GM12891 (cell line): ENCODE measurements around the gene OFD1.

Experiments
- DNase-seq: peaks from one replicate; pipeline ENCODE4 v3.0.0; 2011; ENCODE audit warnings: low spot score; ENCODE audit not compliant: insufficient read length
- FAIRE-seq: peaks from 2 replicates; lab custom pipeline; 2011; peaks lifted over from hg19 to GRCh38; lab: Jason Lieb, UNC
- PAX5 ChIP-seq: IDR thresholded peaks from 2 replicates; pipeline ENCODE4 v1.6.1; 2011; ENCODE audit warnings: low read length, moderate library complexity, mild to moderate bottlenecking; ENCODE audit not compliant: insufficient read depth, severe bottlenecking
- POLR2A ChIP-seq: IDR thresholded peaks from 2 replicates; pipeline ENCODE4 v1.6.1; 2011; ENCODE audit warnings: low read depth, low read length, control low read depth
- POLR2AphosphoS5 ChIP-seq: IDR thresholded peaks from 2 replicates; pipeline ENCODE4 v1.6.1; 2011; ENCODE audit warnings: low read depth, low read length, control low read depth
- POU2F2 ChIP-seq: IDR thresholded peaks from 2 replicates; pipeline ENCODE4 v1.6.1; 2011; ENCODE audit warnings: low read depth, mild to moderate bottlenecking, control low read depth, low read length, moderate library complexity
- SPI1 ChIP-seq: IDR thresholded peaks from 2 replicates; pipeline ENCODE4 v1.6.1; 2011; ENCODE audit warnings: low read depth, low read length, control low read depth
- TAF1 ChIP-seq: IDR thresholded peaks from 2 replicates; pipeline ENCODE4 v1.6.1; 2011; ENCODE audit warnings: low read depth, low read length, control low read depth

Gene OFD1

DNA sequence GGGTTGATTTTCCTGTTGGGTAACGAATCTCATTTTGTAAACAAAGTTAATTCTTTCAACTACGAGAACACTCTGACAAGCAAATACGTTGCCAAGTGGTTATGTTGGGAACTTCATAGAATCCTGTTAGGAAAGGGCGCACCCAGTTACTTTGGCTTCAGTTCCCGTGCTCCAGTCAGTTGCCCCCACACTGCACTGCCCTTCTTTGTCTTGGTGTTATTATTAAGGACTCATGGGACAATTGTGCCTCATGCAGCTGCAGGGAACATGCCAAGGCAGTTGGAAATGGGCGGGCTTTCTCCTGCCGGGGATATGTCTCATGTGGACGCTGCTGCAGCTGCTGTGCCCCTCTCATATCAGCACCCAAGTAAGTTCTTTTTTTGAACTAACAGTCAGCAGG, 28.9 kb downstream of the OFD1 start:
- FAIRE-seq, result peak; percentile 66
- DNase-seq, result no peak
- no peak for TF ChIP-seq PAX5
- no peak for TF ChIP-seq POLR2AphosphoS5
- no peak for TF ChIP-seq POLR2A
- no peak for TF ChIP-seq POU2F2
- no peak for TF ChIP-seq SPI1
- TF ChIP-seq TAF1, result no peak

DNA sequence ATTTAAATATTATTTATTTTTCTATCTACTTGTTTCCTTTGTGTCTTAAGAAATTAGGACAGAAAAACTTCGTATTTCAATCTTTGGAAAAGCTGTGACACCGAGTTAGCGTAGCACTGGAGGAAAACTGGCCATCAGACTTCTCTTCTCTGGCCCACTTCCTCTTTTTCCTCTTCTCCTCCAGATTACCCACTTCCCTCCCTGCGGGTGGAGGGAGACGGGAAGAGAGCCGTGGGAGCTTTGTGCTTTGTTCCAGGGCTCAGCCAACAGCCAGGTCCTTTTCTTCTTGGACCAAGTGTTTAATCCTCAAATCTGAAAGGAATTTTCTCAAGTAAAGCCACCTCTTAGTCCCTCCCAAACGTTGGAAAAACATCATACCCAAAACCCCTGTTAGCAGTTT, 29.7 kb downstream of the OFD1 start:
- FAIRE-seq (no peak), DNase-seq (no peak)
- TF ChIP-seq SPI1, result peak; percentile 85
- no peak for TF ChIP-seq POLR2AphosphoS5

DNA sequence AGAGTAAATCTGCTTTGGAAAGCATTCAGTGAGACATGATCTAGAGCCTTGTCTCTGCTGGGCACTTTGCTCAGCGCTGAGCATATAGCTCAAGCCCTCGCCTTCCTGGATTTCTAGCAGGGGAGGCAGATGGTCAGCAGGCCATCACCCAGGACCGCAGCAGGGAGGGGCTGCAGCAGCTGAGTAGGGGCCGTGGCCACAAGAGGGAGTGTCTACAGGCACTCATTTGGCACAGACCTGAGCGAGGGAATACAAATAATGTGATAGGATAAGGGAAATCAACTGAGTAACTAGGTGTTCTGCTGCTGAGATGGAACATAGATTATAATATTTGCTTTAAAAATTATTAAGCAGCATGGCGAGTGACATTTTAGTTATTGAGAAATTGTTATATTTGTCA, 30.2 kb downstream of the OFD1 start:
- TF ChIP-seq POU2F2, result no peak
- TF ChIP-seq SPI1, result no peak
- TF ChIP-seq PAX5, result no peak
- TF ChIP-seq POLR2AphosphoS5, result no peak
- TF ChIP-seq TAF1, result no peak
- no peak for TF ChIP-seq POLR2A
- no peak for DNase-seq
- no peak for FAIRE-seq

DNA sequence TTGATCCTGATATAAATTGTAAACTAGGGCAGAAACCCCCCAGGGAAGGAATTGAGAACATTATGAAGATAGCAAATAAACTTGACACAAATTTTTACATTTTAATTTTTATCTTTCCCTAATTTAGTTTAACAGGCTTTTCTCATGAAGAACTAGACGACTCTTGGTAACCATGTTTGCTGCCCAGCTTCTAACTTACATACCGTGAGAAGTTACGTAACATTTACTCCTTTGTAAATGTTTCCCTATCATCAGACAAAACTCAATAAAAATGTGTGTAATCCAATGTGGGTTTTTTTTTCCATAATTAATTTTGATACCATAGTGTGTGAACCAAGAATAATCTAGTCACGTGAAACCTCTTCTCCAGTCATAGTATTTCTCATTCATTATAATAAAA, 34.4 kb downstream of the OFD1 start:
- DNase-seq (no peak), FAIRE-seq (no peak)
- no peak for TF ChIP-seq TAF1
- TF ChIP-seq POLR2A, result no peak
- no peak for TF ChIP-seq PAX5
- no peak for TF ChIP-seq POLR2AphosphoS5
- no peak for TF ChIP-seq POU2F2
- no peak for TF ChIP-seq SPI1

DNA sequence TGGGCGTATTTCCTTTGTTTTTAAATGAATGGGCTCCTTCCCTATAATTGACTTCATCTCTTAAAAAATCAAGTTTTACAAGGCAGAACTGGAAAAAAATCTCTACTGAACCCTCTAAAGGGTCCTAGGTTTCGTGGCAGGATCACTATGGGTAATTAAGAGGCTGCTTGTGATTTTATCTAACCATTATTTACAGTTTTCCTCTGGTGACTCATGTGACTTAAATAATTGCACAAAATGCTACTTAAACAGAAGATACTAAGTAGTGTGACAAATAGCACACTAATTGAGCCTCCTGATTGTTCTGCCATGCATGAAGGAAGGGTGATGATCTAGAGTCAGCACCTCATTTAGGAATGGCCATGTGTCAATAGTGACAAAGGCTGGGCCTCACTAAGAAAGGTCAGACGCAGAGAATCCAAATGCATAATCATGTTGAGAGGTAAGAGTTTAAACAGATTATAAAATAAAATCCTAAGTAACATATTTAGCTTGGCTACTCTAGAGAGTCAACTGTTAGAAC, 35.5 kb downstream of the OFD1 start:
- TF ChIP-seq TAF1 (no peak), POU2F2 (no peak), SPI1 (no peak), POLR2AphosphoS5 (no peak), PAX5 (no peak), POLR2A (no peak)
- FAIRE-seq, result no peak
- no peak for DNase-seq

DNA sequence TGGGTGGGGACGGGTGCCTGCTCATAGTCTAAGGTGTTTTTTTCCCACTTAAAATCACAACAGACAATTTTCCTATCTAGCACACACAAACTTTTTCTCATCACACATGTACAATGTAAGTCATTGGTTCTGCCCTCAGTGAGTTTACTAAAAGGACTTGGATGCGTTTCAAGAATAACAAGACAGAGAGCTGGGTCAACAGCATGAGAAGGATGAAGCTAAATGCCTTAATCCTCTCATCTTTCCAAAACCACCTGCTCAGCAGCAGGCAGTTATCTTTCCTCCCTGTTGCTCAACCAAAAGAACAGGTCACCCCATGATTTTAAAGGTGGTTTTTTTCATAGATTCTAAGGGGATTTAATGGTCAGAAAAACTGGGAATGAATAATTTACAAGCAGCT, 40.1 kb downstream of the OFD1 start:
- DNase-seq (no peak), FAIRE-seq (peak; percentile 64)
- TF ChIP-seq PAX5, result no peak
- no peak for TF ChIP-seq POLR2AphosphoS5
- no peak for TF ChIP-seq POLR2A
- no peak for TF ChIP-seq SPI1
- TF ChIP-seq POU2F2, result no peak
- no peak for TF ChIP-seq TAF1

DNA sequence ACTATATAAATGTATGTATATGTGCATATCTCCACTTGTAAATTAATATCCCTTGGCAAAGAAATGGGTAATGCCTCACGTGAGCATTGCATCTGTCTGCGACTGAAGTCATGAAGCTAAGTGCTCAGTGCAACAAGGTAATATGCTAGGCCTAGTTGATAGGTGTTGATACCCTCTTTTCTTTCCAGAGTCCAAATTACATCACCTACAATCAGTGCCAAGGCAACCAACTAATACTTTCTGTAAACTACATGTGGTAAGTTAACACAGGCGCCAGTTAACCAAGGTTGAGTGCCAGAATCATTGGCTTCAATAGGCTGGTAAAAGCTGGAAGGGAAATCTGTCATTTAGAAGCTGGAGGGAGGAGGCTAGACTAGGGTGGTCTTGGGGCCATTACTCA, 41.3 kb downstream of the OFD1 start:
- no peak for TF ChIP-seq POU2F2
- no peak for DNase-seq
- FAIRE-seq, result no peak

DNA sequence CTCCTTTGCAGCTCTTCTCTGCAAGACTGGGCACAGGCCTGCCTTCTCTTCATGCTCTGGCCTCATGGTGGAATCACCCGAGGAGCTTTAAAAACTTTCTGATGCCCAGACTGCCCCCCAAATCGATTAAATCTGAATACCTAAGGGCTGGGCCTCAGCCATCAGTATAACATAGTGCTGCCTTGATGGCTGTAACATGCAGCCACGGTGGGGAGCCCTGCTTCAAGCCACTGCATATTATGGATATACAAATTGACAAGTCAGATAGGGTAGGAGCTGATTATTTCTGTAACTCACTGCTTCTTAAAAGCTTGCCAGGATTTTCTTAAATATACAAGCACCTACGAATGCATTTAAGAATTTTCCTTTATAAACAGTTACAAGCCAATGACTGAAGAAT, 41.8 kb downstream of the OFD1 start:
- TF ChIP-seq SPI1 (no peak), TAF1 (no peak), POLR2AphosphoS5 (no peak), POLR2A (no peak), PAX5 (no peak), POU2F2 (no peak)
- DNase-seq, result no peak
- no peak for FAIRE-seq

DNA sequence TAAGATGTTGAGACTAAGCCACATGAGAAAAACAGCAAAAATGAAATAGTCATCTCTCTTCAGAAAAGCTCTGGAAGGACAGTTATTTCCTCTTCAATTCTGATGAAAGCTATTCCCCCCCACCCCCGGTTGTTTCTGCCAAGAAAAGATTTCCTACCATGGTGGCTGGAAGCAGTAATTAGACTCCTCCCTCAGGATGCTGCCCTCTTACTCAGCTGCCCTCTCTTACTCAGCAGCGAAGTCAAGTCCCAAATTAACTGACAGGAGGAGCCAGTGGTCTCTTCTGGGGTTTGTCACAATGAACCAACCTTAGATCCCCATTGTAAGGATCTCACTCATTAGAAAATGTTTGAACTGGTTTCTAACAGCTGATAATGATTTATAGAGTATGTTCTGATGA, 44.4 kb downstream of the OFD1 start:
- FAIRE-seq, result no peak
- no peak for TF ChIP-seq SPI1
- TF ChIP-seq TAF1, result no peak
- TF ChIP-seq POU2F2, result no peak
- TF ChIP-seq POLR2AphosphoS5, result no peak
- TF ChIP-seq POLR2A, result no peak
- TF ChIP-seq PAX5, result no peak

DNA sequence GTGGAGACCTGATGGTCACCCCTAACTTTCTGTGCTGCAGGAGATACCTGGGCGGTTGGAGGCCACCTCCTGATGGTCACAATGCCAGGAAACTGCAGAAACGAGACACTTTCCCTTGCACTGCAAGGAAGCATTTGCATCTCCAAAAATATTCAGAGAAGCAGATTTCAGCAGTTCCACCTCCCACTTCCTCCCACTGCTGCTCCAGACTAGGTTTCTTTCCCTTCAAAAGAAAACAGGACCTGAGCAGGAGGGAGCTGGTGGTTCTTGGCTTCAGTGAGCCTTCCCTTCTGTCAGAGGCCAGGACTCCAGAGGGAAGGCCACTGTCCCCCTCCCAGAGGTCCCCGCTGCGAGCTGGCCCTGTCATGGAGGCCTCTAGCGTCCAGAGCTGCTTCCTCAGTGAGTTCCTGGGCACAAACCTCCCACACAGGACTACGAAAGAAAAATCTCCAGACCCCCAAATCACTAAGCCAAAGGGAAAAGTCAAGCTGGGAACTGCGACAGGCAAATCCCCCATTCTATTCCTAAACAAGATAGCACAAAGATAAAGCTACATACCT, 46.4 kb downstream of the OFD1 start:
- FAIRE-seq (no peak), DNase-seq (no peak)
- no peak for TF ChIP-seq SPI1
- no peak for TF ChIP-seq POLR2A
- no peak for TF ChIP-seq POLR2AphosphoS5
- no peak for TF ChIP-seq POU2F2
- TF ChIP-seq PAX5, result no peak
- TF ChIP-seq TAF1, result no peak

More for the DNA sequence above, 44.4 kb downstream of the OFD1 start:
- DNase-seq, result no peak
